ENCODE data around the gene SEMA3E.

Gene SEMA3E

GRCh38 chr7:83579740-83580139, 69.2 kb downstream of the SEMA3E start:
- POLR2A ChIA-PET, result no interaction called here
- Histone ChIP-seq H3K36me3 (ENCODE audit: control insufficient read depth in 2 of 2, insufficient read depth in 1 of 2, low read length in 2 of 2) (no peaks in the 10 kb centered on the region), H3K4me1 (ENCODE audit: control insufficient read depth, insufficient read depth, low read length) (peaks cover 4% of the 10 kb centered on the region), H3K27ac (ENCODE audit: extremely low read depth, low read depth, low read length) (no peak overlapping the region), H3K9me3 (ENCODE audit: control insufficient read depth, insufficient read depth, low read depth, low read length) (no peaks in the 10 kb centered on the region), H3K4me3 (ENCODE audit: low read depth, low read length) (no peak overlapping the region)
- CTCF ChIA-PET, result no interaction called here
- TF ChIP-seq BCL6B (tag by site-specific recombination; IDR thresholded peaks at IDR 0.05), result 0 out of 2 replicates have a peak, but pooled peaks have one; percentile 8
- peak; percentile 71 for TF ChIP-seq PRDM6 (tag by site-specific recombination; IDR thresholded peaks at IDR 0.05)
- no peak for TF ChIP-seq ZBTB20 (tag by site-specific recombination; IDR thresholded peaks at IDR 0.05)

- H3K9me3 ChIP-seq (ENCODE audit: control insufficient read depth, insufficient read depth, low read depth, low read length), result no peaks in the 10 kb centered on the region
- CTCF ChIA-PET, result no interaction called here
- H3K36me3 ChIP-seq (ENCODE audit: control insufficient read depth in 2 of 2, insufficient read depth in 1 of 2, low read length in 2 of 2), result no peaks in the 10 kb centered on the region
- POLR2A ChIA-PET, result no interaction called here
- peaks cover 4% of the 10 kb centered on the region for H3K4me1 ChIP-seq (ENCODE audit: control insufficient read depth, insufficient read depth, low read length)
- no peak overlapping the region for H3K4me3 ChIP-seq (ENCODE audit: low read depth, low read length)
- no peak overlapping the region for H3K27ac ChIP-seq (ENCODE audit: extremely low read depth, low read depth, low read length)
- no peak for TF ChIP-seq ZNF132 (tag by site-specific recombination; IDR thresholded peaks at IDR 0.05; ENCODE audit: borderline replicate concordance)
- TF ChIP-seq PRDM6 (tag by site-specific recombination; IDR thresholded peaks at IDR 0.05), result peak; percentile 34; the same call in 1 of the 2 replicates
Observed at GRCh38 chr7:83575436-83575835, 73.5 kb downstream of the SEMA3E start.

- Histone ChIP-seq H3K9me3 (ENCODE audit: control insufficient read depth, insufficient read depth, low read depth, low read length) (no peaks in the 10 kb centered on the region), H3K4me3 (ENCODE audit: low read depth, low read length) (no peak overlapping the region), H3K36me3 (ENCODE audit: control insufficient read depth in 2 of 2, insufficient read depth in 1 of 2, low read length in 2 of 2) (no peaks in the 10 kb centered on the region), H3K4me1 (ENCODE audit: control insufficient read depth, insufficient read depth, low read length) (peaks cover 4% of the 10 kb centered on the region), H3K27ac (ENCODE audit: extremely low read depth, low read depth, low read length) (no peak overlapping the region)
- POLR2A ChIA-PET, result no interaction called here
- CTCF ChIA-PET, result interaction anchor here (0.6 kb wide), 2 partner anchors 88 to 125 kb away, joined by 3 read pairs; no protein-coding TSS in a partner anchor
- TF ChIP-seq ZNF274 (IDR thresholded peaks at IDR 0.05; ENCODE audit: low read length) (no peak), ZNF274 (tag by site-specific recombination; IDR thresholded peaks at IDR 0.05; ENCODE audit: borderline replicate concordance) (no peak), ZNF639 (tag by site-specific recombination; IDR thresholded peaks at IDR 0.05) (no peak), ZNF239 (tag by site-specific recombination; IDR thresholded peaks at IDR 0.05) (no peak), ZBTB49 (tag by site-specific recombination; IDR thresholded peaks at IDR 0.05; ENCODE audit: low read depth) (no peak), ZNF707 (tag by site-specific recombination; IDR thresholded peaks at IDR 0.05) (no peak), SALL2 (tag by site-specific recombination; IDR thresholded peaks at IDR 0.05; ENCODE audit: borderline replicate concordance) (no peak), ZBTB44 (tag by site-specific recombination; IDR thresholded peaks at IDR 0.05) (no peak), HIC1 (tag by site-specific recombination; IDR thresholded peaks at IDR 0.05) (no peak), ZNF560 (tag by site-specific recombination; IDR thresholded peaks at IDR 0.05; ENCODE audit: borderline replicate concordance) (no peak), ZNF366 (tag by site-specific recombination; conservative IDR thresholded peaks at IDR 0.05) (no peak), ZNF362 (tag by site-specific recombination; IDR thresholded peaks at IDR 0.05) (no peak)
Observed at GRCh38 chr7:83574616-83575015, 74.3 kb downstream of the SEMA3E start.
